ENCODE measurements around the gene PPP1R11. TPM values are rescaled to one million over a fixed set of nuclear protein-coding genes. Genes with fewer than 3 reads are reported as not detected.

PPP1R11 gene
- total and polyA plus RNA-seq, 2 experiments from 2014 or later = 19.6 to 26.6 TPM

DNA sequence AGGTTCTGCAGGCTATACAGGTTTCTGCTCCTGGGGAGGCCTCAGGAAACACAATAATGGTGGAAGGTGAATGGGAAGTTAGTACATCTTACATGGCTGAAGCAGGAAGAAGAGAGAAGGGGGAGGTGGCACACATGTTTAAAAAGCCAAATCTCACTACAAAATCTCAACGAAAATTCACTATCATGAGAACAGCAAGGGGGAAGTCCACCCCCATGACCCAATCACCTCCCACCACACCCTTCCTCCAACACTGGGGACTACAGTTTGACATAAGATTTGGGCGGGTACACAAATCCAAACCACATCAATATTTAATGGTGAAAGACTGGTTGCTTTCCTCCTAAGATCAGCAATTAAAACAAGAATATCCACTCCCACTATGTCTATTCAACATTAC is 19.8 kb upstream of the PPP1R11 start (continued):
- TF ChIP-seq, protein P1, sequence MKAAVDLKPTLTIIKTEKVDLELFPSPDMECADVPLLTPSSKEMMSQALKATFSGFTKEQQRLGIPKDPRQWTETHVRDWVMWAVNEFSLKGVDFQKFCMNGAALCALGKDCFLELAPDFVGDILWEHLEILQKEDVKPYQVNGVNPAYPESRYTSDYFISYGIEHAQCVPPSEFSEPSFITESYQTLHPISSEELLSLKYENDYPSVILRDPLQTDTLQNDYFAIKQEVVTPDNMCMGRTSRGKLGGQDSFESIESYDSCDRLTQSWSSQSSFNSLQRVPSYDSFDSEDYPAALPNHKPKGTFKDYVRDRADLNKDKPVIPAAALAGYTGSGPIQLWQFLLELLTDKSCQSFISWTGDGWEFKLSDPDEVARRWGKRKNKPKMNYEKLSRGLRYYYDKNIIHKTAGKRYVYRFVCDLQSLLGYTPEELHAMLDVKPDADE (IDR thresholded peaks at IDR 0.05) = no peak

DNA sequence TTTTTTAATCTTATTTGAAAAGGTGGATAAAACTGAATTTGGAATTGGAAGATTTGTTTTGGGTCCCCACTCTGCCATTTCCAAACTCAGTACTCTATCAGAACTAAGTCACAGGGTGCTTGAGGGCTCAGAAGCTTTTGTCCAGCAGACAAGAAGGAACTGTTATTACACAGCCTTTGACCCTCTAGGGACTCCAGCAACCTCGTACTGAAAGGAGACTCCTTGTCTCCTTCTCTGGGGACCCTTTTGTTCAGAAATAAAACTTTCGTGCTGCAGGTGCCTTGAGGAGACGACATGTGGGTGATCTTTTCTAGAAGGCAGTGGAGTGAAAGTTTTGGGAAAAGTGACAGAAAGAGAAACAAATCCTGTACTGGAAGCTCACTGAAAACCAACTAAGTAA is 13.3 kb upstream of the PPP1R11 start:
- no peaks in the 10 kb centered on the region for H3K27me3 Mint-ChIP-seq (ENCODE audit: insufficient read depth, low read depth, poor library complexity)
- H3K4me1 Mint-ChIP-seq = no peaks in the 10 kb centered on the region
- TF ChIP-seq, protein P2, sequence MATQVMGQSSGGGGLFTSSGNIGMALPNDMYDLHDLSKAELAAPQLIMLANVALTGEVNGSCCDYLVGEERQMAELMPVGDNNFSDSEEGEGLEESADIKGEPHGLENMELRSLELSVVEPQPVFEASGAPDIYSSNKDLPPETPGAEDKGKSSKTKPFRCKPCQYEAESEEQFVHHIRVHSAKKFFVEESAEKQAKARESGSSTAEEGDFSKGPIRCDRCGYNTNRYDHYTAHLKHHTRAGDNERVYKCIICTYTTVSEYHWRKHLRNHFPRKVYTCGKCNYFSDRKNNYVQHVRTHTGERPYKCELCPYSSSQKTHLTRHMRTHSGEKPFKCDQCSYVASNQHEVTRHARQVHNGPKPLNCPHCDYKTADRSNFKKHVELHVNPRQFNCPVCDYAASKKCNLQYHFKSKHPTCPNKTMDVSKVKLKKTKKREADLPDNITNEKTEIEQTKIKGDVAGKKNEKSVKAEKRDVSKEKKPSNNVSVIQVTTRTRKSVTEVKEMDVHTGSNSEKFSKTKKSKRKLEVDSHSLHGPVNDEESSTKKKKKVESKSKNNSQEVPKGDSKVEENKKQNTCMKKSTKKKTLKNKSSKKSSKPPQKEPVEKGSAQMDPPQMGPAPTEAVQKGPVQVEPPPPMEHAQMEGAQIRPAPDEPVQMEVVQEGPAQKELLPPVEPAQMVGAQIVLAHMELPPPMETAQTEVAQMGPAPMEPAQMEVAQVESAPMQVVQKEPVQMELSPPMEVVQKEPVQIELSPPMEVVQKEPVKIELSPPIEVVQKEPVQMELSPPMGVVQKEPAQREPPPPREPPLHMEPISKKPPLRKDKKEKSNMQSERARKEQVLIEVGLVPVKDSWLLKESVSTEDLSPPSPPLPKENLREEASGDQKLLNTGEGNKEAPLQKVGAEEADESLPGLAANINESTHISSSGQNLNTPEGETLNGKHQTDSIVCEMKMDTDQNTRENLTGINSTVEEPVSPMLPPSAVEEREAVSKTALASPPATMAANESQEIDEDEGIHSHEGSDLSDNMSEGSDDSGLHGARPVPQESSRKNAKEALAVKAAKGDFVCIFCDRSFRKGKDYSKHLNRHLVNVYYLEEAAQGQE (IDR thresholded peaks at IDR 0.05; ENCODE audit: unreplicated experiment) = no peak
- no peak for TF ChIP-seq EZH2 (IDR thresholded peaks at IDR 0.05; ENCODE audit: low read depth, unreplicated experiment)
- no peak for TF ChIP-seq STAT1 (IDR thresholded peaks at IDR 0.05; ENCODE audit: unreplicated experiment)
- TF ChIP-seq ZNF331 (CRISPR knock-in tag; IDR thresholded peaks at IDR 0.05; ENCODE audit: low read depth) = no peak
- no peak for TF ChIP-seq JUNB (IDR thresholded peaks at IDR 0.05; ENCODE audit: unreplicated experiment)
- TF ChIP-seq POLR2AphosphoS5 (IDR thresholded peaks at IDR 0.05; ENCODE audit: low read depth) = no peak
- TF ChIP-seq, protein P3, sequence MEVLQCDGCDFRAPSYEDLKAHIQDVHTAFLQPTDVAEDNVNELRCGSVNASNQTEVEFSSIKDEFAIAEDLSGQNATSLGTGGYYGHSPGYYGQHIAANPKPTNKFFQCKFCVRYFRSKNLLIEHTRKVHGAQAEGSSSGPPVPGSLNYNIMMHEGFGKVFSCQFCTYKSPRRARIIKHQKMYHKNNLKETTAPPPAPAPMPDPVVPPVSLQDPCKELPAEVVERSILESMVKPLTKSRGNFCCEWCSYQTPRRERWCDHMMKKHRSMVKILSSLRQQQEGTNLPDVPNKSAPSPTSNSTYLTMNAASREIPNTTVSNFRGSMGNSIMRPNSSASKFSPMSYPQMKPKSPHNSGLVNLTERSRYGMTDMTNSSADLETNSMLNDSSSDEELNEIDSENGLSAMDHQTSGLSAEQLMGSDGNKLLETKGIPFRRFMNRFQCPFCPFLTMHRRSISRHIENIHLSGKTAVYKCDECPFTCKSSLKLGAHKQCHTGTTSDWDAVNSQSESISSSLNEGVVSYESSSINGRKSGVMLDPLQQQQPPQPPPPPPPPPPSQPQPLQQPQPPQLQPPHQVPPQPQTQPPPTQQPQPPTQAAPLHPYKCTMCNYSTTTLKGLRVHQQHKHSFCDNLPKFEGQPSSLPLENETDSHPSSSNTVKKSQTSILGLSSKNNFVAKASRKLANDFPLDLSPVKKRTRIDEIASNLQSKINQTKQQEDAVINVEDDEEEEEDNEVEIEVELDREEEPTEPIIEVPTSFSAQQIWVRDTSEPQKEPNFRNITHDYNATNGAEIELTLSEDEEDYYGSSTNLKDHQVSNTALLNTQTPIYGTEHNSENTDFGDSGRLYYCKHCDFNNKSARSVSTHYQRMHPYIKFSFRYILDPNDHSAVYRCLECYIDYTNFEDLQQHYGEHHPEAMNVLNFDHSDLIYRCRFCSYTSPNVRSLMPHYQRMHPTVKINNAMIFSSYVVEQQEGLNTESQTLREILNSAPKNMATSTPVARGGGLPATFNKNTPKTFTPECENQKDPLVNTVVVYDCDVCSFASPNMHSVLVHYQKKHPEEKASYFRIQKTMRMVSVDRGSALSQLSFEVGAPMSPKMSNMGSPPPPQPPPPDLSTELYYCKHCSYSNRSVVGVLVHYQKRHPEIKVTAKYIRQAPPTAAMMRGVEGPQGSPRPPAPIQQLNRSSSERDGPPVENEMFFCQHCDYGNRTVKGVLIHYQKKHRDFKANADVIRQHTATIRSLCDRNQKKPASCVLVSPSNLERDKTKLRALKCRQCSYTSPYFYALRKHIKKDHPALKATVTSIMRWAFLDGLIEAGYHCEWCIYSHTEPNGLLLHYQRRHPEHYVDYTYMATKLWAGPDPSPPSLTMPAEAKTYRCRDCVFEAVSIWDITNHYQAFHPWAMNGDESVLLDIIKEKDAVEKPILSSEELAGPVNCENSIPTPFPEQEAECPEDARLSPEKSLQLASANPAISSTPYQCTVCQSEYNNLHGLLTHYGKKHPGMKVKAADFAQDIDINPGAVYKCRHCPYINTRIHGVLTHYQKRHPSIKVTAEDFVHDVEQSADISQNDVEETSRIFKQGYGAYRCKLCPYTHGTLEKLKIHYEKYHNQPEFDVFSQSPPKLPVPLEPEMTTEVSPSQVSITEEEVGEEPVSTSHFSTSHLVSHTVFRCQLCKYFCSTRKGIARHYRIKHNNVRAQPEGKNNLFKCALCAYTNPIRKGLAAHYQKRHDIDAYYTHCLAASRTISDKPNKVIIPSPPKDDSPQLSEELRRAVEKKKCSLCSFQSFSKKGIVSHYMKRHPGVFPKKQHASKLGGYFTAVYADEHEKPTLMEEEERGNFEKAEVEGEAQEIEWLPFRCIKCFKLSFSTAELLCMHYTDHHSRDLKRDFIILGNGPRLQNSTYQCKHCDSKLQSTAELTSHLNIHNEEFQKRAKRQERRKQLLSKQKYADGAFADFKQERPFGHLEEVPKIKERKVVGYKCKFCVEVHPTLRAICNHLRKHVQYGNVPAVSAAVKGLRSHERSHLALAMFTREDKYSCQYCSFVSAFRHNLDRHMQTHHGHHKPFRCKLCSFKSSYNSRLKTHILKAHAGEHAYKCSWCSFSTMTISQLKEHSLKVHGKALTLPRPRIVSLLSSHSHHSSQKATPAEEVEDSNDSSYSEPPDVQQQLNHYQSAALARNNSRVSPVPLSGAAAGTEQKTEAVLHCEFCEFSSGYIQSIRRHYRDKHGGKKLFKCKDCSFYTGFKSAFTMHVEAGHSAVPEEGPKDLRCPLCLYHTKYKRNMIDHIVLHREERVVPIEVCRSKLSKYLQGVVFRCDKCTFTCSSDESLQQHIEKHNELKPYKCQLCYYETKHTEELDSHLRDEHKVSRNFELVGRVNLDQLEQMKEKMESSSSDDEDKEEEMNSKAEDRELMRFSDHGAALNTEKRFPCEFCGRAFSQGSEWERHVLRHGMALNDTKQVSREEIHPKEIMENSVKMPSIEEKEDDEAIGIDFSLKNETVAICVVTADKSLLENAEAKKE (CRISPR knock-in tag; IDR thresholded peaks at IDR 0.05) = no peak
- no peak for TF ChIP-seq ZNF114 (CRISPR knock-in tag; IDR thresholded peaks at IDR 0.05)
- TF ChIP-seq, protein P4, sequence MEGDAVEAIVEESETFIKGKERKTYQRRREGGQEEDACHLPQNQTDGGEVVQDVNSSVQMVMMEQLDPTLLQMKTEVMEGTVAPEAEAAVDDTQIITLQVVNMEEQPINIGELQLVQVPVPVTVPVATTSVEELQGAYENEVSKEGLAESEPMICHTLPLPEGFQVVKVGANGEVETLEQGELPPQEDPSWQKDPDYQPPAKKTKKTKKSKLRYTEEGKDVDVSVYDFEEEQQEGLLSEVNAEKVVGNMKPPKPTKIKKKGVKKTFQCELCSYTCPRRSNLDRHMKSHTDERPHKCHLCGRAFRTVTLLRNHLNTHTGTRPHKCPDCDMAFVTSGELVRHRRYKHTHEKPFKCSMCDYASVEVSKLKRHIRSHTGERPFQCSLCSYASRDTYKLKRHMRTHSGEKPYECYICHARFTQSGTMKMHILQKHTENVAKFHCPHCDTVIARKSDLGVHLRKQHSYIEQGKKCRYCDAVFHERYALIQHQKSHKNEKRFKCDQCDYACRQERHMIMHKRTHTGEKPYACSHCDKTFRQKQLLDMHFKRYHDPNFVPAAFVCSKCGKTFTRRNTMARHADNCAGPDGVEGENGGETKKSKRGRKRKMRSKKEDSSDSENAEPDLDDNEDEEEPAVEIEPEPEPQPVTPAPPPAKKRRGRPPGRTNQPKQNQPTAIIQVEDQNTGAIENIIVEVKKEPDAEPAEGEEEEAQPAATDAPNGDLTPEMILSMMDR (conservative IDR thresholded peaks at IDR 0.05; ENCODE audit: low read depth in 2 of 2) = no peak
- no peak for TF ChIP-seq EZH2phosphoT487 (IDR thresholded peaks at IDR 0.05; ENCODE audit: unreplicated experiment)
- TF ChIP-seq, protein P1 (IDR thresholded peaks at IDR 0.05) = no peak
- TF ChIP-seq NANOG (IDR thresholded peaks at IDR 0.05; ENCODE audit: borderline replicate concordance) = no peak

More for the DNA sequence above, 13.3 kb upstream of the PPP1R11 start:
- H3K4me1 ChIP-seq (ENCODE audit: insufficient read depth) = no peaks in the 10 kb centered on the region
- H4K20me1 ChIP-seq (replicated peaks; ENCODE audit: insufficient read depth) = no peaks in the 10 kb centered on the region; the same call in 1 of the 2 replicates
- H3K27me3 ChIP-seq (ENCODE audit: insufficient read depth) = no peaks in the 10 kb centered on the region
- no peaks in the 10 kb centered on the region for H3F3A ChIP-seq (replicated peaks; ENCODE audit: low read depth)
- Mint-ChIP-seq H3K4me3 (no peak overlapping the region), H3K9me3 (no peaks in the 10 kb centered on the region), H3K36me3 (ENCODE audit: low read depth) (no peaks in the 10 kb centered on the region), H3K27ac (no peak overlapping the region)
- no peak overlapping the region for H2AFZ ChIP-seq
- no peak overlapping the region for H3K4me2 ChIP-seq
- H3K27ac ChIP-seq (ENCODE audit: low read depth) = no peak overlapping the region
- H3K79me2 ChIP-seq (replicated peaks; ENCODE audit: insufficient read depth) = no peaks in the 10 kb centered on the region
- no peak overlapping the region for H3K4me3 ChIP-seq
- DNase-seq (ENCODE audit: low spot score) (no peak), ATAC-seq (no peak)
- H3K9me2 ChIP-seq (ENCODE audit: insufficient read depth) = no peaks in the 10 kb centered on the region
- no peaks in the 10 kb centered on the region for H3K36me3 ChIP-seq (ENCODE audit: insufficient read depth)
